ENCODE results near the gene SMCP. TPM values are rescaled to one million over a fixed set of nuclear protein-coding genes. Genes with fewer than 3 reads are reported as not detected.

SMCP gene
- total RNA-seq, 2 donors from 2014 or later, result not detected

DNA sequence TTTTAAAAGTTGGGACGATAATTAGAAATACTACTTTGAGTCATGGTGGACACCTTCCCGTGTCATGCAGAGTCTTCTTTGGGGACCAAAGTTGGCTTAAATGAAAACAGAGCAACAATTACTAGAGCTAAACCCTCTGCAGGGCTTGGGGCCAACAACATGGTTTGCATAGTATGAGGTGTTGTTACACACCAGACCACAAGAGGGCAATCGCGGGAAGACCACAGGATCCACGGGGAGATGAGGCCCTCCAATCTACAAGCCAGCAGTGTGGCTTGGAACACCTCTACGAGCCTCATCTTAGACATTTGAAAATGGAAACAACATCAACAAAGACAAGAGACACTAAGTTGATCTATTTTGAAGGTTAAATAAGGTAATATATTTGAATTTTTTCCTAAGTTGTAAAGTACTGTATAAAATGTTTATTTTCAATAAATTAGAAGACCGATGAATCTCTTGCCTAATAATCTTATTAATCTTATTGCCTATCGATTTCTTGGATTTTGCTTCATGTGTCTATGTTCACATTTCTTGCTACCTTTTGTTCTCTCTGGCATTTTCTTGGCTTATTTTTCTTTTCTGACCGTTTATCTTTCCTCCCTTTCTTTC is 8.2 kb upstream of the SMCP start:
- Histone ChIP-seq H3K9ac (ENCODE audit: low read depth in 2 of 2, low read length in 2 of 2) (no peak overlapping the region), H3K27ac (no peak overlapping the region), H3K4me3 (no peak overlapping the region), H3K36me3 (no peaks in the 10 kb centered on the region), H3K27me3 (no peaks in the 10 kb centered on the region), H3K9me3 (no peaks in the 10 kb centered on the region), H3K4me1 (no peaks in the 10 kb centered on the region)
- TF ChIP-seq, protein P1, sequence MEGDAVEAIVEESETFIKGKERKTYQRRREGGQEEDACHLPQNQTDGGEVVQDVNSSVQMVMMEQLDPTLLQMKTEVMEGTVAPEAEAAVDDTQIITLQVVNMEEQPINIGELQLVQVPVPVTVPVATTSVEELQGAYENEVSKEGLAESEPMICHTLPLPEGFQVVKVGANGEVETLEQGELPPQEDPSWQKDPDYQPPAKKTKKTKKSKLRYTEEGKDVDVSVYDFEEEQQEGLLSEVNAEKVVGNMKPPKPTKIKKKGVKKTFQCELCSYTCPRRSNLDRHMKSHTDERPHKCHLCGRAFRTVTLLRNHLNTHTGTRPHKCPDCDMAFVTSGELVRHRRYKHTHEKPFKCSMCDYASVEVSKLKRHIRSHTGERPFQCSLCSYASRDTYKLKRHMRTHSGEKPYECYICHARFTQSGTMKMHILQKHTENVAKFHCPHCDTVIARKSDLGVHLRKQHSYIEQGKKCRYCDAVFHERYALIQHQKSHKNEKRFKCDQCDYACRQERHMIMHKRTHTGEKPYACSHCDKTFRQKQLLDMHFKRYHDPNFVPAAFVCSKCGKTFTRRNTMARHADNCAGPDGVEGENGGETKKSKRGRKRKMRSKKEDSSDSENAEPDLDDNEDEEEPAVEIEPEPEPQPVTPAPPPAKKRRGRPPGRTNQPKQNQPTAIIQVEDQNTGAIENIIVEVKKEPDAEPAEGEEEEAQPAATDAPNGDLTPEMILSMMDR (IDR thresholded peaks at IDR 0.05), result peak; percentile 53
- intact Hi-C loops (cut with DNase I), result loop anchor here (10.0 kb wide), 1 partner anchor 355 kb away; no protein-coding TSS in a partner anchor
- DNase-seq, result peak; percentile 69

DNA sequence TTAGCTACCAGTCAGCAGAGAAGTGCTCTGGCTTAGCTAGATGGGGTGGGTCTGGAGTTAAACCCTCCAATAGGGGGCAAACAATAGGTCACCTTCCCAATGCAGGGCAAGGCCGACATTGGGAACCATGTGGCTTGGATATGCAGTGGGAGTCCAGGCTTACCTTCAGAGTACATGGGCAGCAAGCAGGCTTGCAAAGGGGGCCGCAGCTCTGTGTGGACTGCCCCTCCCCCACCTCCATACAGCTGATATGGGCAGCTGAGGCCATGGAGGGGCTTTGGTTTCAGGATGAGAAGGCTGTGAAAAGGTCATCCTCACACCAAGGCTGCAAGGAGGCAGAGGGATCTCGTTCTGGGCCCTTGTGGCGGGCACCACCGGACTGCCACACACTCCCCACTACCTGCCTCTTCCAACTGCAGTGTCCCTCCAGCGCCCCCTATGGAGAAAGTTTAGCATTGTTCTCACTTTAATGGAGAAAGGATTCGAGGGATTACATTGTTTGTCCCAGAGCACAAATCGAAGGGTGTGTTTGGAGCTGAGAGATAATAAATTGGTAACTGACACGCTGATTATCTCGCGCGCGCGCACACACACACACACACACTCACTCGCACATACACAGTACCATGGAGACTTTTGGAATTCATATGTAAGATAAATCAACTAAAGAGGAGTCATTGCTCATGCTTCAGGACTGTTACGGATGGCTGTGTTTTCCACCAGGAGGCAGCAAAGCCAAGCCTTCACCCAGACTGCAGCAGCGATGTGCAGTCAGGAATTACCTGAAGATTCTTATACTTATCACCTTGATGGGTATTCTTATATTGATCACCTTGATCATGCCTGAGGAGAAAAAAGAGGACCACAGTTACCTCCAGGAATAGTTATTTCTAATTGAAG is 7.0 kb upstream of the SMCP start:
- no peak for DNase-seq
- intact Hi-C loops (cut with DNase I), result loop anchor here (10.0 kb wide), 1 partner anchor 354 kb away; no protein-coding TSS in a partner anchor
- no peak overlapping the region for H3K27ac ChIP-seq
- H3K9ac ChIP-seq (ENCODE audit: low read depth in 2 of 2, low read length in 2 of 2), result no peak overlapping the region
- TF ChIP-seq, protein P1 (IDR thresholded peaks at IDR 0.05), result no peak
- H3K27me3 ChIP-seq, result no peaks in the 10 kb centered on the region
- H3K9me3 ChIP-seq, result no peaks in the 10 kb centered on the region
- H3K4me3 ChIP-seq, result no peak overlapping the region
- H3K36me3 ChIP-seq, result no peaks in the 10 kb centered on the region
- no peaks in the 10 kb centered on the region for H3K4me1 ChIP-seq

DNA sequence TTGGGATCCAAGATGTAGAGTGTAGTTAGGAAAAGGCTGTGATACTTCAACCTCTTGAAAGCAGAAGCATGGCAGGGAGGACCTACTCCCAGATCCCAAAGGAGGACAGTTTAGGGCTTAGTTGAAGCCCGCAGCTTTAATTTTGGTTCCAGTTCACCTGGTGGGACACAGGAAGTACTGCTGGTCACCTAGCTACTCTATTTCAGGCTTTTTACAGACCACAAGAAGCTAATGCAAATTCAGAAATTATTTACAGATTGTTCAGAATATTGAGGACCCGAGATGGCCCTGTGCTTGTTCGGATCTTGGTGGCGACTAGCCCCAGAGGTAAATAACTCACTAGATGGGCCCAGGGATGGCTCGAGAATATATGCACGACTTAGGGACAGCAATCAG is 6.4 kb upstream of the SMCP start:
- Histone ChIP-seq H3K36me3 (no peaks in the 10 kb centered on the region), H3K9ac (ENCODE audit: low read depth in 2 of 2, low read length in 2 of 2) (no peak overlapping the region), H3K4me1 (no peaks in the 10 kb centered on the region), H3K27me3 (no peaks in the 10 kb centered on the region), H3K9me3 (no peaks in the 10 kb centered on the region), H3K27ac (no peak overlapping the region), H3K4me3 (no peak overlapping the region)
- TF ChIP-seq, protein P1 (IDR thresholded peaks at IDR 0.05), result no peak
- intact Hi-C loops (cut with DNase I), result loop anchor here (10.0 kb wide), 1 partner anchor 353 kb away; no protein-coding TSS in a partner anchor
- DNase-seq, result no peak

DNA sequence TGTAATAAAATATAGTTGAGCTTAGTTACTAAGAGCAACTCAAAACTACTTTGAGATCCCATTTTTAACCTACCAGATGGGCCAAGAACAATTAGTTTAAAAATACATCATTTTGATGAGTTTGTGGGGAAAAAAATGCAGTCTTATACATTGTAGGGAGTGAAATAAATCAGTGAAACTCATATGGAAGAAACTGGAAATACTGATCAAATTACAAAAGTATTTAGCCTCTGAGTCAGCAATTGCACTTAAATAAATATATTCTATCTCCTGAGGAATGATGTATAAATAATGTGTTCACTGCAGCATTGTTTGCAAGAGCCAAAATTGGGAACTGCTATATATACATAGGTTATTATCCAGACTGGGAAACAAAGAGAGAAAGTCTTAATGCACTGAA is 4.6 kb upstream of the SMCP start:
- intact Hi-C loops (cut with DNase I), result loop anchor here (10.0 kb wide), 1 partner anchor 351 kb away; no protein-coding TSS in a partner anchor
- H3K36me3 ChIP-seq, result no peaks in the 10 kb centered on the region
- H3K27me3 ChIP-seq, result no peaks in the 10 kb centered on the region
- H3K4me3 ChIP-seq, result no peak overlapping the region
- no peaks in the 10 kb centered on the region for H3K9me3 ChIP-seq
- H3K4me1 ChIP-seq, result no peaks in the 10 kb centered on the region
- H3K9ac ChIP-seq (ENCODE audit: low read depth in 2 of 2, low read length in 2 of 2), result no peak overlapping the region
- TF ChIP-seq, protein P1 (IDR thresholded peaks at IDR 0.05), result no peak
- H3K27ac ChIP-seq, result no peak overlapping the region
- DNase-seq, result no peak

DNA sequence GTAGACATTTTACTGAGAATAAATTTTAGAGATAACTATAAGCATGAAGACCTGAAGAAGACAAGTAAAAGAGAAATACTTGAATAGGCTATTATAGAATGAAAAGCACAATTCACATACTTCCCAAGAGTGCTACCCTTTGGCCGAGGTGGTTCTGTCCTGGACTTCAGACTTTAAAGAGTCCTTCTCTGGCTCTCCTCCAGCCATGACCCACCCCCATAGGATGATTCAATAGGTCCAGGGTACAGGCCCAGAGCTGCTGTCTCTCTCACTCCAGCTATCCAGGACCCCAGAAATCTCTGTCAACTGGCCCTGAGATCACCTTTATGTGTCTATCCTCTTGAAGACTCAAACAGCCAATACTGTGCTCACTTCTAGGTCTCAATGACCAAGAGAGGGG is 1.3 kb upstream of the SMCP start:
- intact Hi-C loops (cut with DNase I), result loop anchor here (10.0 kb wide), 1 partner anchor 348 kb away; no protein-coding TSS in a partner anchor
- TF ChIP-seq, protein P1 (IDR thresholded peaks at IDR 0.05), result no peak
- no peak for DNase-seq
- Histone ChIP-seq H3K4me1 (no peaks in the 10 kb centered on the region), H3K27me3 (no peaks in the 10 kb centered on the region), H3K36me3 (no peaks in the 10 kb centered on the region), H3K27ac (no peak overlapping the region), H3K4me3 (no peak overlapping the region), H3K9me3 (no peaks in the 10 kb centered on the region), H3K9ac (ENCODE audit: low read depth in 2 of 2, low read length in 2 of 2) (no peak overlapping the region)

Measured in colonic mucosa (tissue), 4 donors.